GM12873 (cell line): ENCODE results near the gene IFITM2.

Source experiments
- CTCF ChIP-seq: IDR thresholded peaks from 2 replicates; pipeline ENCODE4 v1.5.1; 2012; ENCODE audit warnings: low read depth, mild to moderate bottlenecking, moderate library complexity, low read length, control low read depth; ENCODE audit not compliant: insufficient read depth; ENCODE audit errors: missing control alignments

IFITM2 gene

GRCh38 chr11:293852-294661, 13.6 kb upstream of the IFITM2 start:
- TF ChIP-seq CTCF = no peak

GRCh38 chr11:294780-295179, 12.8 kb upstream of the IFITM2 start:
- TF ChIP-seq CTCF = no peak

- no peak for TF ChIP-seq CTCF
Measured at GRCh38 chr11:295351-296170, 12.1 kb upstream of the IFITM2 start.

- no peak for TF ChIP-seq CTCF
Measured at GRCh38 chr11:296171-297050, 11.2 kb upstream of the IFITM2 start.

GRCh38 chr11:297051-297585, 10.5 kb upstream of the IFITM2 start:
- TF ChIP-seq CTCF = no peak

- no peak for TF ChIP-seq CTCF
Measured at GRCh38 chr11:297586-298405, 9.8 kb upstream of the IFITM2 start.
